ENCODE measurements around the gene HS2ST1.

The HS2ST1 gene

DNA sequence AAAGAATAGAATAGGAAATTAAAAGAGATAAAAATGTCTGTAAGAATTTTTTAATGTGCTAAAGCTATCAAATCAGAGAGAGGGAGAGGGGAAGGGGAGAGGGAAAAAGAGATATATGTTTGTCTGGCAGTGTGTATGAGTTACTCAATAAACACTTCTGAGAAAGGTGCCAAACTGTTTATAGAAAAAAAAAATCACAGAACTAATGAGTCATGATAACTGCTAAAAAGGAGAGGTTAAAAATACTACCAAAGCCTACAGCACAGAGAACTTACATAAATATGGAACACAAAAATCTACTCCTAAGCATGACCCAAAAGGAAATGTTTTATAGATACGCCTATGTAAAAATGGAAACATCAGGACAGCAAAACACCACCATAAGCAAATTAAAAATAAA is 46.0 kb upstream of the HS2ST1 start:
- Histone ChIP-seq H3K9me3 (ENCODE audit: low read length) (no peaks in the 10 kb centered on the region), H3K36me3 (ENCODE audit: insufficient read depth, low read length) (peaks cover 21% of the 10 kb centered on the region), H3K4me3 (ENCODE audit: low read depth, low read length, poor library complexity, severe bottlenecking) (no peak overlapping the region), H4K20me1 (ENCODE audit: insufficient read depth, low read length) (no peaks in the 10 kb centered on the region), H3F3A (ENCODE audit: insufficient read depth, low read length) (no peaks in the 10 kb centered on the region), H3K4me1 (ENCODE audit: insufficient read depth, low read length, severe bottlenecking) (no peaks in the 10 kb centered on the region), H2AFZ (ENCODE audit: low read length) (no peak overlapping the region), H3K27ac (ENCODE audit: low read depth, low read length, poor library complexity, severe bottlenecking) (no peak overlapping the region), H3K4me2 (ENCODE audit: low read length) (no peak overlapping the region), H3K9ac (ENCODE audit: low read length) (no peak overlapping the region), H3K79me2 (ENCODE audit: insufficient read depth, low read length) (no peaks in the 10 kb centered on the region; the same call in 1 of the 2 replicates), H3K27me3 (ENCODE audit: insufficient read depth, low read length) (no peaks in the 10 kb centered on the region), H3K9me2 (ENCODE audit: low read depth, low read length) (no peaks in the 10 kb centered on the region)
- no peak for TF ChIP-seq EZH2 (IDR thresholded peaks at IDR 0.05; ENCODE audit: borderline replicate concordance, low read length)
- TF ChIP-seq, protein P1, sequence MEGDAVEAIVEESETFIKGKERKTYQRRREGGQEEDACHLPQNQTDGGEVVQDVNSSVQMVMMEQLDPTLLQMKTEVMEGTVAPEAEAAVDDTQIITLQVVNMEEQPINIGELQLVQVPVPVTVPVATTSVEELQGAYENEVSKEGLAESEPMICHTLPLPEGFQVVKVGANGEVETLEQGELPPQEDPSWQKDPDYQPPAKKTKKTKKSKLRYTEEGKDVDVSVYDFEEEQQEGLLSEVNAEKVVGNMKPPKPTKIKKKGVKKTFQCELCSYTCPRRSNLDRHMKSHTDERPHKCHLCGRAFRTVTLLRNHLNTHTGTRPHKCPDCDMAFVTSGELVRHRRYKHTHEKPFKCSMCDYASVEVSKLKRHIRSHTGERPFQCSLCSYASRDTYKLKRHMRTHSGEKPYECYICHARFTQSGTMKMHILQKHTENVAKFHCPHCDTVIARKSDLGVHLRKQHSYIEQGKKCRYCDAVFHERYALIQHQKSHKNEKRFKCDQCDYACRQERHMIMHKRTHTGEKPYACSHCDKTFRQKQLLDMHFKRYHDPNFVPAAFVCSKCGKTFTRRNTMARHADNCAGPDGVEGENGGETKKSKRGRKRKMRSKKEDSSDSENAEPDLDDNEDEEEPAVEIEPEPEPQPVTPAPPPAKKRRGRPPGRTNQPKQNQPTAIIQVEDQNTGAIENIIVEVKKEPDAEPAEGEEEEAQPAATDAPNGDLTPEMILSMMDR (IDR thresholded peaks at IDR 0.05; ENCODE audit: low read length): no peak

DNA sequence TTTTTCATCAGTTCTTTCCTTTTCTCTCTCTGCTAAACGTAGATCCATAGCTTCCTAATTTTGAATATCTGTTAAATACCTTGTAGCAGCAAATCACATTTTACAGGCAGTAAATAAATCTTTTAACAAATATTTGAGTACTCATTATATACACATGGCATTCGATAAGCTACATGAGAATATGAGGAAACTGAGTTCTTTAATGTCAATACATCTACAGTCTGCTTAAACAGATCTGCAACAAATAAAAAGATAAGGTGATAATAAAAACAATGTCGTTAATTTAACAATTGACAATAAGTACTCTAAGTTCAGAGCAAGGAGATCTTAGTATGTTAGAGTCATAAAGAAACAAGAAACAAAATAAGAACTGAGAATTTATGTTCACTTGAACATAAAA is 43.4 kb upstream of the HS2ST1 start:
- Histone ChIP-seq H3K36me3 (ENCODE audit: insufficient read depth, low read length) (peaks cover 15% of the 10 kb centered on the region), H3K9me2 (ENCODE audit: low read depth, low read length) (no peaks in the 10 kb centered on the region), H3K9me3 (ENCODE audit: low read length) (no peaks in the 10 kb centered on the region), H3K4me2 (ENCODE audit: low read length) (no peak overlapping the region), H3K4me1 (ENCODE audit: insufficient read depth, low read length, severe bottlenecking) (no peaks in the 10 kb centered on the region), H2AFZ (ENCODE audit: low read length) (no peak overlapping the region), H3K27me3 (ENCODE audit: insufficient read depth, low read length) (no peaks in the 10 kb centered on the region), H3F3A (ENCODE audit: insufficient read depth, low read length) (no peaks in the 10 kb centered on the region), H3K79me2 (ENCODE audit: insufficient read depth, low read length) (no peaks in the 10 kb centered on the region), H3K9ac (ENCODE audit: low read length) (no peak overlapping the region), H4K20me1 (ENCODE audit: insufficient read depth, low read length) (no peaks in the 10 kb centered on the region), H3K4me3 (ENCODE audit: low read depth, low read length, poor library complexity, severe bottlenecking) (no peak overlapping the region), H3K27ac (ENCODE audit: low read depth, low read length, poor library complexity, severe bottlenecking) (no peak overlapping the region)
- TF ChIP-seq EZH2 (IDR thresholded peaks at IDR 0.05; ENCODE audit: borderline replicate concordance, low read length): no peak
- TF ChIP-seq, protein P1 (IDR thresholded peaks at IDR 0.05; ENCODE audit: low read length): no peak

DNA sequence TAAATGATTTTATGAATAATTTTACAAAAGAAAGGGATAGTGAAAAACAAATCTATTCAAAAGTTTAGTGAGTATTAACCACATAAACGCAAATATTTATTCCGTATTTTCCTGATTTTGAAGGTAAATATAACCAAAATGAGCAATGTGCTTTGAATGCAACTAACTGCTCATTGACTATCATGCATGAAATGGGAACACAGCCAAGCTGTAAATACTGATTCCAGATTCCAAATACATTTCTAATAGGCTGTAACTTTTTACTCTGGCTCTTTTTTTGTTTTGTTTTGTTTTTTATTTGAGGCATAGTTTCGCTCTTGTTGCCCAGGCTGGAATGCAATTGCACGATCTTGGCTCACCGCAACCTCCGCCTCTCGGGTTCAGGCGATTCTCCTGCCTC is 42.3 kb upstream of the HS2ST1 start:
- Histone ChIP-seq H3K9ac (ENCODE audit: low read length) (no peak overlapping the region), H3K36me3 (ENCODE audit: insufficient read depth, low read length) (peaks cover 17% of the 10 kb centered on the region; the same call in 1 of the 2 replicates), H3K4me2 (ENCODE audit: low read length) (no peak overlapping the region), H3K9me3 (ENCODE audit: low read length) (no peaks in the 10 kb centered on the region), H3K79me2 (ENCODE audit: insufficient read depth, low read length) (no peaks in the 10 kb centered on the region), H3F3A (ENCODE audit: insufficient read depth, low read length) (no peaks in the 10 kb centered on the region), H3K9me2 (ENCODE audit: low read depth, low read length) (no peaks in the 10 kb centered on the region), H3K27me3 (ENCODE audit: insufficient read depth, low read length) (no peaks in the 10 kb centered on the region), H3K4me1 (ENCODE audit: insufficient read depth, low read length, severe bottlenecking) (no peaks in the 10 kb centered on the region), H3K4me3 (ENCODE audit: low read depth, low read length, poor library complexity, severe bottlenecking) (no peak overlapping the region), H4K20me1 (ENCODE audit: insufficient read depth, low read length) (no peaks in the 10 kb centered on the region), H2AFZ (ENCODE audit: low read length) (no peak overlapping the region), H3K27ac (ENCODE audit: low read depth, low read length, poor library complexity, severe bottlenecking) (no peak overlapping the region)
- TF ChIP-seq, protein P1 (IDR thresholded peaks at IDR 0.05; ENCODE audit: low read length): no peak
- TF ChIP-seq EZH2 (IDR thresholded peaks at IDR 0.05; ENCODE audit: borderline replicate concordance, low read length): no peak

All from OCI-LY1 (cell line).